ENCODE measurements around the gene GTF3C4.

DNA sequence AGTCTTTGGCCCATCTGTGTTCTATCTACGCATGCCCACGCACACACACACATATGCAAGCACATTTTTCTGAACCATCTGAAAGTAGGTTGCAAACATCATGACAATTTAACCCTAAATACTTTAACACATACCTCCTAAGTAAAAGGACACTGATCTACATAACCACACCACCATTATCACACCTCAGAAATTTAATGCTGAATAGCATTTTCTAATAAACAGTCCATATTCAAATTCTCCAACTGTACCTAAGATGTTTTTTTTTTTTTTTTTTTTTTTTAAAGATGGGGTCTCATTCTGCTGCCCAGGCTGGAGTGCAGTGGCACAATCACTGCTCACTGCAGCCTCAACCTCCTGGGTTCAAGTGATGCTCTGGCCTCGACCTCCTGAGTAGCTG is 35.9 kb upstream of the GTF3C4 start:
- no peak for TF ChIP-seq POLR2AphosphoS5 (IDR thresholded peaks at IDR 0.05; ENCODE audit: borderline replicate concordance, low read depth, low read length)
- no peak for TF ChIP-seq EZH2 (IDR thresholded peaks at IDR 0.05)
- no peak for TF ChIP-seq FOXP2 (optimal IDR thresholded peaks at IDR 0.05; ENCODE audit: control extremely low read depth, extremely low read length, insufficient read depth)

Data from SK-N-MC (cell line).